Measurements from ENCODE around the gene NSD1. TPM values are rescaled to one million over a fixed set of nuclear protein-coding genes. Genes with fewer than 3 reads are reported as not detected.

The NSD1 gene
- total and polyA plus RNA-seq, 10 of the 15 experiments (the other 5 are each of a cell fraction or from before 2014, with no cell fraction given): 7.0 to 57.9 (median 30.4) TPM

DNA sequence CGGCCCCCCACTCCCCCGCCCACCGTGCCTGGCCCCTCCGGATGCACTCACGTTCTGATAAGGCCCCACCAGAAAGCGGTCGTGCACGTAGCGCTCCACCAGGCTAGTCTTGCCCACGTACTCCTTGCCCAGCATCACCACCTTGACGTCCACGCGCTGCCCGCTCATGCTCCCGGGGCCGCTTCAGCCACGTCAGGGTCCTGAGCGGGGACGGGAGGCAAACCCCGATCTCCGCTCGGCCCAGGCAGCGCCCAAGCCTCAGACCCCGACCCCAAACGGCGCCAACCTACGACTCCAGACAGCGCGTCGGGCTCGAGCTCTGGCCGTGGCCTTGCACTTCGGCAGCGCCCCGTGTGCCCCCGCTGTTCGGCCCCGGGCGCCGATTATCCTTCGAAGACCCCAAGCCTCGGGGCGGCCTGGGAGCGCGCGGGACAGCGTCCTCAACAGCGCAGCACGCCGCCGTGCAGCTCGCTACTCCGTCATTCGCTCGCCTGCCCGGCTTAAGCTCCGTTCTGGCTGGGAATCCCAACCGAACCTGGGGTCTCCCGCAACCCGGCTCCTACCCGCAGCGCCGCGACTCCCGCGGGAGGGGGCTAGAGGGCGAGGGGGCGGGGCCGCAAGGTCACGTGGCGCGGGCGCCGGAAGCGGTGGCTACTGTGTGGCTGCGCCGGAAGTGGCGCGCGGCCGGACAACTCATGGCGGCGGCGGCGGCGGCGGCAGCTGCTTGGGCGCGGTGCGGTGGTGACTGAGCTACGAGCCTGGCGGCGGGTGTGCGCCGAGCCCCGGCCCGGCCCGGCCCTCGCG is 169.8 kb downstream of the NSD1 start, which contains the start of the genes PRELID1 and RAB24:
Gene PRELID1 (plus strand): TSS at position 679 of the 804 bp plus-strand sequence. CDS start 187 bp downstream, outside the sequence.
Gene RAB24 (minus strand): TSS at position 599 of the 804 bp plus-strand sequence. CDS start 431 bp downstream, at position 168.
- Histone ChIP-seq H3K4me1 (ENCODE audit: control insufficient read depth, insufficient read depth, low read length) (peaks cover 42% of the 10 kb centered on the region), H2AFZ (ENCODE audit: control insufficient read depth, low read depth, low read length) (peak within 1 kb of the TSS; percentile 91)
- TF ChIP-seq HDGF (IDR thresholded peaks at IDR 0.05) (peak; percentile 68; the same call in 1 of the 2 replicates), USF2 (IDR thresholded peaks at IDR 0.05; ENCODE audit: borderline replicate concordance, low read depth, low read length) (peak; percentile 82), MLLT1 (IDR thresholded peaks at IDR 0.05) (peak; percentile 19; the same call in 1 of the 2 replicates), STAT3 (IDR thresholded peaks at IDR 0.05; ENCODE audit: low read depth, low read length) (no peak), CTCF (IDR thresholded peaks at IDR 0.05 in 2 of 3, conservative IDR thresholded peaks at IDR 0.05 in 1 of 3; ENCODE audit: control insufficient read depth in 2 of 3, extremely low read depth in 1 of 3, insufficient read depth in 1 of 3, low read depth in 3 of 3, low read length in 3 of 3) (peak; percentile 23 to 52 (median 34); a peak in 4 of 6 replicates), SMAD1 (IDR thresholded peaks at IDR 0.05; ENCODE audit: low read depth, partially characterized antibody) (no peak), SMARCA5 (IDR thresholded peaks at IDR 0.05) (no peak; the same call in 1 of the 2 replicates), TAF1 (IDR thresholded peaks at IDR 0.05; ENCODE audit: borderline replicate concordance, low read depth, low read length) (peak; percentile 49; the same call in 1 of the 2 replicates), POLR2A (IDR thresholded peaks at IDR 0.05; ENCODE audit: low read depth, low read length) (peak; percentile 54), RUNX3 (IDR thresholded peaks at IDR 0.05; ENCODE audit: low read length) (peak; percentile 56), DPF2 (IDR thresholded peaks at IDR 0.05) (peak; percentile 78)
- TF ChIP-seq, protein P1, sequence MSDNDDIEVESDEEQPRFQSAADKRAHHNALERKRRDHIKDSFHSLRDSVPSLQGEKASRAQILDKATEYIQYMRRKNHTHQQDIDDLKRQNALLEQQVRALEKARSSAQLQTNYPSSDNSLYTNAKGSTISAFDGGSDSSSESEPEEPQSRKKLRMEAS (IDR thresholded peaks at IDR 0.05; ENCODE audit: low read depth, low read length): peak; percentile 90
- TF ChIP-seq, protein P2, sequence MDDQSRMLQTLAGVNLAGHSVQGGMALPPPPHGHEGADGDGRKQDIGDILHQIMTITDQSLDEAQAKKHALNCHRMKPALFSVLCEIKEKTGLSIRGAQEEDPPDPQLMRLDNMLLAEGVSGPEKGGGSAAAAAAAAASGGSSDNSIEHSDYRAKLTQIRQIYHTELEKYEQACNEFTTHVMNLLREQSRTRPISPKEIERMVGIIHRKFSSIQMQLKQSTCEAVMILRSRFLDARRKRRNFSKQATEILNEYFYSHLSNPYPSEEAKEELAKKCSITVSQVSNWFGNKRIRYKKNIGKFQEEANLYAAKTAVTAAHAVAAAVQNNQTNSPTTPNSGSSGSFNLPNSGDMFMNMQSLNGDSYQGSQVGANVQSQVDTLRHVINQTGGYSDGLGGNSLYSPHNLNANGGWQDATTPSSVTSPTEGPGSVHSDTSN (IDR thresholded peaks at IDR 0.05; ENCODE audit: insufficient replicate concordance, low read depth, low read length): no peak
- TF ChIP-seq, protein P3, sequence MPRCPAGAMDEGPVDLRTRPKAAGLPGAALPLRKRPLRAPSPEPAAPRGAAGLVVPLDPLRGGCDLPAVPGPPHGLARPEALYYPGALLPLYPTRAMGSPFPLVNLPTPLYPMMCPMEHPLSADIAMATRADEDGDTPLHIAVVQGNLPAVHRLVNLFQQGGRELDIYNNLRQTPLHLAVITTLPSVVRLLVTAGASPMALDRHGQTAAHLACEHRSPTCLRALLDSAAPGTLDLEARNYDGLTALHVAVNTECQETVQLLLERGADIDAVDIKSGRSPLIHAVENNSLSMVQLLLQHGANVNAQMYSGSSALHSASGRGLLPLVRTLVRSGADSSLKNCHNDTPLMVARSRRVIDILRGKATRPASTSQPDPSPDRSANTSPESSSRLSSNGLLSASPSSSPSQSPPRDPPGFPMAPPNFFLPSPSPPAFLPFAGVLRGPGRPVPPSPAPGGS (IDR thresholded peaks at IDR 0.05; ENCODE audit: borderline replicate concordance, insufficient read depth, low read depth, low read length, poor library complexity, severe bottlenecking): peak; percentile 57

More for the DNA sequence above, 169.8 kb downstream of the NSD1 start, which contains the start of the genes PRELID1 and RAB24:
- ChIA-PET SMC1A (ENCODE audit: uncharacterized antibody, unreplicated experiment) (interaction anchor here (1.0 kb wide), 1 partner anchor 150 kb away, joined by 3 read pairs; no protein-coding TSS in a partner anchor), RAD21 (ENCODE audit: unreplicated experiment) (interaction anchor here (0.6 to 2.3 kb wide), 3 partner anchors 10 to 201 kb away, joined by 3 to 9 read pairs (median 3); no protein-coding TSS in a partner anchor), CTCF (interaction anchor here (1.9 to 3.6 kb wide), 2 partner anchors 86 to 189 kb away, joined by 6 to 35 read pairs; no protein-coding TSS in a partner anchor), POLR2A (interaction anchor here (1.2 to 1.8 kb wide), 3 partner anchors 9 to 811 kb away, joined by 3 to 4 read pairs (median 4); no protein-coding TSS in a partner anchor)
- no peak for DNase-seq (ENCODE audit: low read depth, low spot score)
- H3K4me2 ChIP-seq (ENCODE audit: control insufficient read depth, insufficient read depth): peak within 1 kb of the TSS; percentile 94
- no peaks in the 10 kb centered on the region for H3K27me3 ChIP-seq (replicated peaks in 1 of 2; ENCODE audit: control insufficient read depth in 2 of 2, insufficient read depth in 2 of 2, low read length in 1 of 2)
- ATAC-seq: peak; percentile 71
- peaks cover 48% of the 10 kb centered on the region for H3K79me2 ChIP-seq (ENCODE audit: control insufficient read depth, insufficient read depth, low read length)
- in situ Hi-C loops (cut with MboI): no loop called here
- peak within 1 kb of the TSS; percentile 72 for H3K9ac ChIP-seq (ENCODE audit: control insufficient read depth, insufficient read depth, low read length)
- intact Hi-C loops (cut with micrococcal nuclease; ENCODE audit: unreplicated experiment): loop anchor here (5.0 to 10.0 kb wide), 3 partner anchors 166 to 291 kb away; partner anchors contain the start of gene TMED9
- H3K9me3 ChIP-seq (replicated peaks; ENCODE audit: control insufficient read depth, insufficient read depth, low read length): no peaks in the 10 kb centered on the region
- H3K36me3 ChIP-seq (ENCODE audit: control insufficient read depth in 2 of 2, insufficient read depth in 2 of 2, low read length in 1 of 2): peaks cover 5 to 20% of the 10 kb centered on the region in 2 experiments
- 2% methylated on average over 61 of the region's 100 CpGs for WGBS (ENCODE audit: insufficient coverage, insufficient replicate concordance, low lambda C conversion rate, missing lambda C conversion rate)
- FAIRE-seq: no peak
- H3K27ac ChIP-seq (ENCODE audit: control insufficient read depth, insufficient read depth): peak within 1 kb of the TSS; percentile 90
- BruUV-seq (replicated peaks): TSS peak; percentile 84
- H4K20me1 ChIP-seq (ENCODE audit: control insufficient read depth, insufficient read depth): no peaks in the 10 kb centered on the region
- H3K4me3 ChIP-seq: peak within 1 kb of the TSS; percentile 75
